ENCODE measurements around the gene KCNN2. TPM values are rescaled to one million over a fixed set of nuclear protein-coding genes. Genes with fewer than 3 reads are reported as not detected.

KCNN2 gene
- total and polyA plus RNA-seq, 2 donors (not counting 3 experiments of a cell fraction or from before 2014, with no cell fraction given): 0.32 to 1.9 TPM

GRCh38 chr5:114408847-114409246 is 47.0 kb downstream of the KCNN2 start:
- H3K4me3 ChIP-seq (replicated peaks in 1 of 3; ENCODE audit: insufficient read depth in 1 of 3, low read depth in 1 of 3, low read length in 3 of 3): no peak overlapping the region
- dilution Hi-C loops (cut with MboI; ENCODE audit: extremely low pct_ligation_motif_present, low sequenced_read_pairs) (no loop called here), intact Hi-C loops (cut with micrococcal nuclease) (no loop called here)
- DNase-seq (ENCODE audit: low read depth, low spot score) (no peak), FAIRE-seq (no peak)
- no peaks in the 10 kb centered on the region for H4K20me1 ChIP-seq (replicated peaks; ENCODE audit: control insufficient read depth, extremely low read depth, insufficient read depth, low read length)
- BruUV-seq (replicated peaks): no TSS peak
- no peak overlapping the region for H3K4me2 ChIP-seq (ENCODE audit: insufficient read depth, low read length)
- H3K4me1 ChIP-seq (ENCODE audit: control insufficient read depth, extremely low read depth, insufficient read depth, low read length): no peaks in the 10 kb centered on the region
- no peak overlapping the region for H3K9ac ChIP-seq (replicated peaks; ENCODE audit: extremely low read depth, insufficient read depth, low read length)
- TF ChIP-seq POLR2A (IDR thresholded peaks at IDR 0.05; ENCODE audit: low read depth, low read length): no peak
- no peak for TF ChIP-seq FOS (IDR thresholded peaks at IDR 0.05; ENCODE audit: borderline replicate concordance, insufficient read depth, low read length)
- TF ChIP-seq POLR2AphosphoS5 (IDR thresholded peaks at IDR 0.05; ENCODE audit: insufficient read depth, low read depth, low read length): no peak
- no peak for TF ChIP-seq MYC (IDR thresholded peaks at IDR 0.05; ENCODE audit: low read depth, low read length)
- no peaks in the 10 kb centered on the region for H3K9me3 ChIP-seq (replicated peaks; ENCODE audit: control insufficient read depth, insufficient read depth, low read length)
- no peaks in the 10 kb centered on the region for H3K79me2 ChIP-seq (ENCODE audit: control insufficient read depth, insufficient read depth, low read length)
- H3K27ac ChIP-seq (ENCODE audit: insufficient read depth, low read depth, low read length): no peak overlapping the region
- H3K9me1 ChIP-seq (replicated peaks; ENCODE audit: control insufficient read depth, extremely low read depth, insufficient read depth, low read length): no peaks in the 10 kb centered on the region
- ChIA-PET POLR2A (no interaction called here), CTCF (no interaction called here)
- no peak overlapping the region for H2AFZ ChIP-seq (ENCODE audit: low read depth, low read length)
- H3K27me3 ChIP-seq (ENCODE audit: control insufficient read depth in 2 of 2, insufficient read depth in 2 of 2, low read length in 2 of 2): no peaks in the 10 kb centered on the region
- H3K36me3 ChIP-seq (ENCODE audit: control insufficient read depth in 2 of 2, extremely low read depth in 1 of 2, insufficient read depth in 2 of 2, low read length in 2 of 2): no peaks in the 10 kb centered on the region

DNA sequence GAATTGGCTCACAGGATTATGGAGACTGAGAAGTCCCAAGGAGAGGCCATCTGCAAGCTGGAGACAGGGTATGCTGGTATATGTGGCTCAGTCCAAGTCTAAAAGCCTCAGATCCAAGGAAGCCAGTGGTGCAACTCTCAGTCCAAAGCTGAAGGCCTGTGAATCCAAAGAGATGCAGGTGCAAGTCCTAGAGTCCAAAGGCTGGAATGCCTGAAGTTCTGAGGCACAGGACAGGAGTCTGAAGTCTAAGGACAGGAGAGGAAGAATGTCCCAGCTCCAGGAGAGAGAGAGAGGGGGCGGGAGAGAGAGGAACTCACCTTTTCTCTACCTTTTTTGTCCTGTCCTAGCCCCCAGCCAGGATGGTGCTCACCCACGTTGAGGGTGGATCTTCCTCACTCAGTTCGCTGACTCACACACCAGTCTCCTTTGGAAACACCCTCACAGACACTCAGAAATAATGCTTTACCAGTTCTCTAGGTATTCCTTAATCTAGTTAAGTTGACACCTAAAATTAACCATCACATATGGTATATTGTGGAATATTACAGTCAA is 49.6 kb downstream of the KCNN2 start:
- no peak overlapping the region for H3K27ac ChIP-seq (ENCODE audit: insufficient read depth, low read depth, low read length)
- peaks cover 0 to 2% of the 10 kb centered on the region in 2 experiments for H3K27me3 ChIP-seq (ENCODE audit: control insufficient read depth in 2 of 2, insufficient read depth in 2 of 2, low read length in 2 of 2)
- no peak overlapping the region for H3K4me3 ChIP-seq (replicated peaks in 1 of 3; ENCODE audit: insufficient read depth in 1 of 3, low read depth in 1 of 3, low read length in 3 of 3)
- H2AFZ ChIP-seq (ENCODE audit: low read depth, low read length): no peak overlapping the region
- no peak overlapping the region for H3K9ac ChIP-seq (replicated peaks; ENCODE audit: extremely low read depth, insufficient read depth, low read length)
- H3K79me2 ChIP-seq (ENCODE audit: control insufficient read depth, insufficient read depth, low read length): no peaks in the 10 kb centered on the region
- ChIA-PET CTCF (no interaction called here), POLR2A (no interaction called here)
- dilution Hi-C loops (cut with MboI; ENCODE audit: extremely low pct_ligation_motif_present, low sequenced_read_pairs): no loop called here
- H4K20me1 ChIP-seq (replicated peaks; ENCODE audit: control insufficient read depth, extremely low read depth, insufficient read depth, low read length): no peaks in the 10 kb centered on the region
- H3K9me3 ChIP-seq (replicated peaks; ENCODE audit: control insufficient read depth, insufficient read depth, low read length): no peaks in the 10 kb centered on the region
- intact Hi-C loops (cut with micrococcal nuclease): no loop called here
- TF ChIP-seq GATA2 (IDR thresholded peaks at IDR 0.05; ENCODE audit: insufficient read depth, insufficient read length, low read depth, low read length): no peak
- no peak for TF ChIP-seq POLR2AphosphoS5 (IDR thresholded peaks at IDR 0.05; ENCODE audit: insufficient read depth, low read depth, low read length)
- no peak for TF ChIP-seq JUN (IDR thresholded peaks at IDR 0.05; ENCODE audit: borderline replicate concordance, insufficient read depth, insufficient read length, low read depth)
- TF ChIP-seq, protein P1, sequence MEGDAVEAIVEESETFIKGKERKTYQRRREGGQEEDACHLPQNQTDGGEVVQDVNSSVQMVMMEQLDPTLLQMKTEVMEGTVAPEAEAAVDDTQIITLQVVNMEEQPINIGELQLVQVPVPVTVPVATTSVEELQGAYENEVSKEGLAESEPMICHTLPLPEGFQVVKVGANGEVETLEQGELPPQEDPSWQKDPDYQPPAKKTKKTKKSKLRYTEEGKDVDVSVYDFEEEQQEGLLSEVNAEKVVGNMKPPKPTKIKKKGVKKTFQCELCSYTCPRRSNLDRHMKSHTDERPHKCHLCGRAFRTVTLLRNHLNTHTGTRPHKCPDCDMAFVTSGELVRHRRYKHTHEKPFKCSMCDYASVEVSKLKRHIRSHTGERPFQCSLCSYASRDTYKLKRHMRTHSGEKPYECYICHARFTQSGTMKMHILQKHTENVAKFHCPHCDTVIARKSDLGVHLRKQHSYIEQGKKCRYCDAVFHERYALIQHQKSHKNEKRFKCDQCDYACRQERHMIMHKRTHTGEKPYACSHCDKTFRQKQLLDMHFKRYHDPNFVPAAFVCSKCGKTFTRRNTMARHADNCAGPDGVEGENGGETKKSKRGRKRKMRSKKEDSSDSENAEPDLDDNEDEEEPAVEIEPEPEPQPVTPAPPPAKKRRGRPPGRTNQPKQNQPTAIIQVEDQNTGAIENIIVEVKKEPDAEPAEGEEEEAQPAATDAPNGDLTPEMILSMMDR (IDR thresholded peaks at IDR 0.05; ENCODE audit: extremely low read depth in 1 of 2, insufficient read depth in 1 of 2, low read depth in 1 of 2, low read length in 2 of 2): no peak
- no peak for TF ChIP-seq MAX (IDR thresholded peaks at IDR 0.05; ENCODE audit: insufficient read depth, insufficient read length)
- no peak for TF ChIP-seq FOS (IDR thresholded peaks at IDR 0.05; ENCODE audit: borderline replicate concordance, insufficient read depth, low read length)
- no peak for TF ChIP-seq EZH2 (IDR thresholded peaks at IDR 0.05; ENCODE audit: borderline replicate concordance, low read depth, low read length, severe bottlenecking)
- no peak for TF ChIP-seq MYC (IDR thresholded peaks at IDR 0.05; ENCODE audit: low read depth, low read length)
- no peak for TF ChIP-seq POLR2A (IDR thresholded peaks at IDR 0.05; ENCODE audit: low read depth, low read length)
- BruUV-seq (replicated peaks): no TSS peak
- no peak overlapping the region for H3K4me2 ChIP-seq (ENCODE audit: insufficient read depth, low read length)
- no peak for FAIRE-seq
- DNase-seq (ENCODE audit: low read depth, low spot score): no peak
- no peaks in the 10 kb centered on the region for H3K4me1 ChIP-seq (ENCODE audit: control insufficient read depth, extremely low read depth, insufficient read depth, low read length)
- H3K36me3 ChIP-seq (ENCODE audit: control insufficient read depth in 2 of 2, extremely low read depth in 1 of 2, insufficient read depth in 2 of 2, low read length in 2 of 2): no peaks in the 10 kb centered on the region
- H3K9me1 ChIP-seq (replicated peaks; ENCODE audit: control insufficient read depth, extremely low read depth, insufficient read depth, low read length): no peaks in the 10 kb centered on the region

Measured in endothelial cell of umbilical vein (primary cell).